ENCODE data around the gene CABYR. TPM values are rescaled to one million over a fixed set of nuclear protein-coding genes. Genes with fewer than 3 reads are reported as not detected.

Gene CABYR
- total and polyA plus RNA-seq, 2 of the 13 experiments (the other 11 are each of a cell fraction or from before 2014, with no cell fraction given): 0.71 to 0.88 TPM

DNA sequence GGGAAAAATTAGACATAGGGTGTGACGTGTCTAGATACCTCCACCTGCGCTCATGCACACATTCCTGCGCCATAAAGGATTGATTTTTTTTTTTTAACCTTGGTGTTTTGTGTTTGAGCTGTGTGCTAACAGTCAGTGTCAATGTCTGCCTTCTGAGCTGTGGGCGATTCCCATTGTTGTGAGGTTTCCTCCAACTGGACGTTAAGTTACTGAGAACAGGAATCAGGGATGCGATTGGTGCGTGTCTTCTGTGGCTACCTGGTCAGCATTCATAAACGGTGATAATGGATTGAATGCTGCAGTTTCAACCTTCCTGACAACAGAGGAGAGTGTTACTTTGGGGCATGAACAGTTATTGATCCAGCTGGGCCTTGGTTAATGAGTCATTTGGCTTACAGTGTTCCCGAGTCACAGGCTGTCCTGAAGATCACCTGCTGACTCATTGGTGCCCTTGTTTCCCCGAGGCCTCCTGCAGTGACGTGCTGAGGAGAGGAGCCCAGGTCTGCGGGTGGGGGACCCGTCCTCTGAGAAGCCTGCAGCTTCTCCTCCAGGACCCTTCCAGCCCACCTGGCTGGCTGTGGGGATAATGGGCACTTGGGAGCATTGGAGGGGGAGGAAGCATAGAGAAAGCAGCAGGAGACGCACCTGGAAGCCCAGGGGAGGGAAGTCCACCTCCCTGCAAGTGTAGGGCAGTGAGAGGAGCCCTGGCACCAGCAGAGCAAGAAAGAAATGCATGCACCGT, 25.8 kb upstream of the CABYR start (continued):
- TF ChIP-seq, protein P1, sequence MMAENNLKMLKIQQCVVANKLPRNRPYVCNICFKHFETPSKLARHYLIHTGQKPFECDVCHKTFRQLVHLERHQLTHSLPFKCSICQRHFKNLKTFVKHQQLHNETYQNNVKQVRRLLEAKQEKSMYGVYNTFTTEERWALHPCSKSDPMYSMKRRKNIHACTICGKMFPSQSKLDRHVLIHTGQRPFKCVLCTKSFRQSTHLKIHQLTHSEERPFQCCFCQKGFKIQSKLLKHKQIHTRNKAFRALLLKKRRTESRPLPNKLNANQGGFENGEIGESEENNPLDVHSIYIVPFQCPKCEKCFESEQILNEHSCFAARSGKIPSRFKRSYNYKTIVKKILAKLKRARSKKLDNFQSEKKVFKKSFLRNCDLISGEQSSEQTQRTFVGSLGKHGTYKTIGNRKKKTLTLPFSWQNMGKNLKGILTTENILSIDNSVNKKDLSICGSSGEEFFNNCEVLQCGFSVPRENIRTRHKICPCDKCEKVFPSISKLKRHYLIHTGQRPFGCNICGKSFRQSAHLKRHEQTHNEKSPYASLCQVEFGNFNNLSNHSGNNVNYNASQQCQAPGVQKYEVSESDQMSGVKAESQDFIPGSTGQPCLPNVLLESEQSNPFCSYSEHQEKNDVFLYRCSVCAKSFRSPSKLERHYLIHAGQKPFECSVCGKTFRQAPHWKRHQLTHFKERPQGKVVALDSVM (CRISPR knock-in tag; IDR thresholded peaks at IDR 0.05): no peak
- no peak for TF ChIP-seq SMARCC2 (IDR thresholded peaks at IDR 0.05)
- TF ChIP-seq MED1 (CRISPR knock-in tag; IDR thresholded peaks at IDR 0.05): peak; percentile 81
- 0 out of 2 replicates have a peak, but pooled peaks have one; percentile 27 for TF ChIP-seq FOXA1 (IDR thresholded peaks at IDR 0.05)
- peak; percentile 83; the same call in 1 of the 2 replicates for TF ChIP-seq FOXA1 (CRISPR knock-in tag; IDR thresholded peaks at IDR 0.05)
- peak; percentile 63; the same call in 1 of the 2 replicates for TF ChIP-seq ZNF350 (CRISPR knock-in tag; IDR thresholded peaks at IDR 0.05; ENCODE audit: borderline replicate concordance, low read depth)
- no peak for TF ChIP-seq SOX6 (IDR thresholded peaks at IDR 0.05)
- peak; percentile 96 for TF ChIP-seq SOX6 (CRISPR knock-in tag; IDR thresholded peaks at IDR 0.05)
- no peak for TF ChIP-seq ZNF101 (CRISPR knock-in tag; IDR thresholded peaks at IDR 0.05; ENCODE audit: borderline replicate concordance, low read depth)
- TF ChIP-seq KDM6A (CRISPR knock-in tag; IDR thresholded peaks at IDR 0.05; ENCODE audit: low read depth): peak; percentile 70
- no peak for TF ChIP-seq ZNF709 (CRISPR knock-in tag; IDR thresholded peaks at IDR 0.05)
- TF ChIP-seq SMAD1 (CRISPR knock-in tag; IDR thresholded peaks at IDR 0.05; ENCODE audit: borderline replicate concordance, low read depth): no peak
- peak; percentile 82 for TF ChIP-seq SOX5 (CRISPR knock-in tag; IDR thresholded peaks at IDR 0.05; ENCODE audit: borderline replicate concordance)
- TF ChIP-seq PITX1 (CRISPR knock-in tag; IDR thresholded peaks at IDR 0.05): peak; percentile 92
- TF ChIP-seq, protein P2, sequence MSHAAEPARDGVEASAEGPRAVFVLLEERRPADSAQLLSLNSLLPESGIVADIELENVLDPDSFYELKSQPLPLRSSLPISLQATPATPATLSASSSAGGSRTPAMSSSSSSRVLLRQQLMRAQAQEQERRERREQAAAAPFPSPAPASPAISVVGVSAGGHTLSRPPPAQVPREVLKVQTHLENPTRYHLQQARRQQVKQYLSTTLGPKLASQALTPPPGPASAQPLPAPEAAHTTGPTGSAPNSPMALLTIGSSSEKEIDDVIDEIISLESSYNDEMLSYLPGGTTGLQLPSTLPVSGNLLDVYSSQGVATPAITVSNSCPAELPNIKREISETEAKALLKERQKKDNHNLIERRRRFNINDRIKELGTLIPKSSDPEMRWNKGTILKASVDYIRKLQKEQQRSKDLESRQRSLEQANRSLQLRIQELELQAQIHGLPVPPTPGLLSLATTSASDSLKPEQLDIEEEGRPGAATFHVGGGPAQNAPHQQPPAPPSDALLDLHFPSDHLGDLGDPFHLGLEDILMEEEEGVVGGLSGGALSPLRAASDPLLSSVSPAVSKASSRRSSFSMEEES (CRISPR knock-in tag; IDR thresholded peaks at IDR 0.05): peak; percentile 65
- TF ChIP-seq FIP1L1 (IDR thresholded peaks at IDR 0.05; ENCODE audit: borderline replicate concordance, insufficient read depth, low read depth, low read length): no peak
- peak; percentile 45; the same call in 1 of the 2 replicates for TF ChIP-seq BORCS8-MEF2B (CRISPR knock-in tag; IDR thresholded peaks at IDR 0.05)
- TF ChIP-seq RXRB (CRISPR knock-in tag; IDR thresholded peaks at IDR 0.05; ENCODE audit: borderline replicate concordance): peak; percentile 95
- TF ChIP-seq, protein P3, sequence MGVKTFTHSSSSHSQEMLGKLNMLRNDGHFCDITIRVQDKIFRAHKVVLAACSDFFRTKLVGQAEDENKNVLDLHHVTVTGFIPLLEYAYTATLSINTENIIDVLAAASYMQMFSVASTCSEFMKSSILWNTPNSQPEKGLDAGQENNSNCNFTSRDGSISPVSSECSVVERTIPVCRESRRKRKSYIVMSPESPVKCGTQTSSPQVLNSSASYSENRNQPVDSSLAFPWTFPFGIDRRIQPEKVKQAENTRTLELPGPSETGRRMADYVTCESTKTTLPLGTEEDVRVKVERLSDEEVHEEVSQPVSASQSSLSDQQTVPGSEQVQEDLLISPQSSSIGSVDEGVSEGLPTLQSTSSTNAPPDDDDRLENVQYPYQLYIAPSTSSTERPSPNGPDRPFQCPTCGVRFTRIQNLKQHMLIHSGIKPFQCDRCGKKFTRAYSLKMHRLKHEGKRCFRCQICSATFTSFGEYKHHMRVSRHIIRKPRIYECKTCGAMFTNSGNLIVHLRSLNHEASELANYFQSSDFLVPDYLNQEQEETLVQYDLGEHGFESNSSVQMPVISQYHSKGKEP (CRISPR knock-in tag; IDR thresholded peaks at IDR 0.05): no peak
- TF ChIP-seq ZNF292 (CRISPR knock-in tag; IDR thresholded peaks at IDR 0.05; ENCODE audit: borderline replicate concordance, low read depth): peak; percentile 92; the same call in 1 of the 2 replicates
- TF ChIP-seq ZNF546 (CRISPR knock-in tag; conservative IDR thresholded peaks at IDR 0.05): no peak
- TF ChIP-seq, protein P4, sequence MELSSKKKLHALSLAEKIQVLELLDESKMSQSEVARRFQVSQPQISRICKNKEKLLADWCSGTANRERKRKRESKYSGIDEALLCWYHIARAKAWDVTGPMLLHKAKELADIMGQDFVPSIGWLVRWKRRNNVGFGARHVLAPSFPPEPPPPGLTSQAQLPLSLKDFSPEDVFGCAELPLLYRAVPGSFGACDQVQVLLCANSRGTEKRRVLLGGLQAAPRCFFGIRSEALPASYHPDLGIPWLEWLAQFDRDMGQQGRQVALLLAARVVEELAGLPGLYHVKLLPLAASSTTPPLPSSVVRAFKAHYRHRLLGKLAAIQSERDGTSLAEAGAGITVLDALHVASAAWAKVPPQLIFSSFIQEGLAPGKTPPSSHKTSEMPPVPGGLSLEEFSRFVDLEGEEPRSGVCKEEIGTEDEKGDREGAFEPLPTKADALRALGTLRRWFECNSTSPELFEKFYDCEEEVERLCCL (CRISPR knock-in tag; IDR thresholded peaks at IDR 0.05; ENCODE audit: borderline replicate concordance): 0 out of 2 replicates have a peak, but pooled peaks have one; percentile 52
- TF ChIP-seq, protein P5, sequence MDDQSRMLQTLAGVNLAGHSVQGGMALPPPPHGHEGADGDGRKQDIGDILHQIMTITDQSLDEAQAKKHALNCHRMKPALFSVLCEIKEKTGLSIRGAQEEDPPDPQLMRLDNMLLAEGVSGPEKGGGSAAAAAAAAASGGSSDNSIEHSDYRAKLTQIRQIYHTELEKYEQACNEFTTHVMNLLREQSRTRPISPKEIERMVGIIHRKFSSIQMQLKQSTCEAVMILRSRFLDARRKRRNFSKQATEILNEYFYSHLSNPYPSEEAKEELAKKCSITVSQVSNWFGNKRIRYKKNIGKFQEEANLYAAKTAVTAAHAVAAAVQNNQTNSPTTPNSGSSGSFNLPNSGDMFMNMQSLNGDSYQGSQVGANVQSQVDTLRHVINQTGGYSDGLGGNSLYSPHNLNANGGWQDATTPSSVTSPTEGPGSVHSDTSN (CRISPR knock-in tag; IDR thresholded peaks at IDR 0.05; ENCODE audit: borderline replicate concordance): no peak

Data from HepG2 (cell line).